Measurements from ENCODE around the gene TMUB1.

DNA sequence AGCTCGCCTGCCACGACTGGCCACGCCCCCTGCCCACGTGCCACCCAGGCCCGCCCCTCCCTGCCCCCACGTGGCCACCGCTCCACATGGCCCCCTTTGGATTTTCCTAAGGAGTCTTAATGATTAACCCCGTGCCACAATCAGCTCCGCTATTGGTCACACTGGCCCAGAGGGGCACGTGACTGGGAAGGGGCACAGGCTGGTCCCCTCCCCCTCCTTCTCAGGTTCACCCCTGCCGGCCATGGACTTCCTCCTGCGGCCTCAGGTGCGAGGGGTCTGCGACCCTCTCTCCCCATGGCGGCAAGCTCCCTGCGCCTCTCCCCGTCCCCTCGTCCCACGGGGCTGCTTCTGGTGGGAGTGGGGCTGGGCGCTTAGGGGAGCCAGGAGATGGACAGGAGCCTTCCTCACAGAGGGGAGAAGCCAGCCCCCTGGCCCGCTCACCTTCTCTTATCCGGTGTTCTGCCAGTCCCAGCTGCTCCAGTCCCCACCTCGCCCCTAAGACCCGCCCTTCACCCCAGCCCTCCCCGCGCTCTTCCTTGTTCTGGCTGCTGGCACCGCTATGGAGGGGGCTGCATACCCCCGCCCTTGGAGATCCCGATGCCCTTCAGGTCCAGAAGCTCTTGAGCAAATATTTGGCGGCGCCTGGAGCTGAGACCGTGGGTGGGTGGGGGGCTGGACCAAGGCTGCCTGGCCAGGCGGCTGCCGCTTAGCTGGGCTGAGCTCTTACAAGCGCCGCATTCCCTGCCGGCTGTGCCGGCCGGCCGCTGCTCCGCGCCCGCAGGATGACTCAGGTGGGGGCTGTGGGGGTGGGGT is 20.7 kb downstream of the TMUB1 start:
- TF ChIP-seq CTCF (IDR thresholded peaks at IDR 0.05) (no peak), POLR2A (IDR thresholded peaks at IDR 0.05) (no peak)

Data from thyroid gland (tissue), 4 donors.